SK-N-MC (cell line): ENCODE measurements around the gene SEC31B.

Experiments
- EZH2 ChIP-seq: fragments of 200-600 bp; sonication (generic); IDR thresholded peaks from one replicate; pipeline ENCODE4 v1.6.1; 2017; ENCODE audit warnings: antibody characterized with exemption
- POLR2AphosphoS5 ChIP-seq: IDR thresholded peaks from 2 replicates; pipeline ENCODE4 v1.6.1; 2012; ENCODE audit warnings: mild to moderate bottlenecking, low read depth, low read length, borderline replicate concordance

- TF ChIP-seq POLR2AphosphoS5 (no peak), EZH2 (no peak)
Observed at GRCh38 chr10:100567249-100567648, 47.6 kb upstream of the SEC31B start.
